Left forelimb (tissue), 1 donor: ENCODE results near the gene PIGP.
A peak's percentile ranks its signal among the peaks of the same experiment; 100 is the strongest.
"Not testable (repeated sequence)": the region's sequence is repeated elsewhere in the genome, so short reads cannot be mapped to it uniquely, and the experiment has no call there.

ENCODE experiments used
- DNase-seq: peaks from one replicate; pipeline ENCODE4 v3.0.0-alpha.2; 2018; ENCODE audit warnings: low spot score

Gene PIGP

DNA sequence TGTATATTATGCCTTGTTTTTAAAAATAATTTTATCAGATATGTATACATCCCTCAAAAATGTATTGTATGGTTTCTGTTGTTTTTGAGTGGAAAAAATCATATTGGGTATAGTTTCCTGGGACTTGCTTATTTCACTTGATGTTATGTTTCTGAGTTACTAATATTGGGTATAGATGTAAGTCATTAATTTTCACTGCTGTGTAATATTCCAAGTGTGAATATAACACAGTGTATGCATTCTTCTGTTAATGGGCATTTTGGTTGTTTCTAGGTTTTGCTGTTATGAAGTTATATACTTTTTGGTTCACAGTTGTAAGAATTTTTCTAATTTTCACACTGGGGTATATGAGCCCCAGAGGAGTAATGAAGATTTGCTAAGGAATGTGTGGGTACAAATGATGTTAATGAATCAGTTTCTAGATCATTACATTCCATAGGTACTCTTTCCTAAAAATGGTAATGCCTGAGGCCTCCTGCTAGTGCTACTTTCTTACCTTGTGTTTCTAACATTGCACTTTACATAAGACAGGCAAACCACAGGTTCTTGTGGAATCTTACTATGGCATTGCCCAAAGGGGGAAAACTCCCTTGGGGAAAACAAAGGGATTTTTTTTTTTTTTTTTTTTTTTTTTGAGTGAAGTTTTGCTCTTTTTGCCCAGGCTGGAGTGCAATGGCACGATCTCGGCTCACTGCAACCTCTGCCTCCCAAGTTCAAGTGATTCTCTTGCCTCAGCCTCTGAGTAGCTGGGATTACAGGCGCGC, 3.4 kb upstream of the PIGP start:
- DNase-seq: no peak

DNA sequence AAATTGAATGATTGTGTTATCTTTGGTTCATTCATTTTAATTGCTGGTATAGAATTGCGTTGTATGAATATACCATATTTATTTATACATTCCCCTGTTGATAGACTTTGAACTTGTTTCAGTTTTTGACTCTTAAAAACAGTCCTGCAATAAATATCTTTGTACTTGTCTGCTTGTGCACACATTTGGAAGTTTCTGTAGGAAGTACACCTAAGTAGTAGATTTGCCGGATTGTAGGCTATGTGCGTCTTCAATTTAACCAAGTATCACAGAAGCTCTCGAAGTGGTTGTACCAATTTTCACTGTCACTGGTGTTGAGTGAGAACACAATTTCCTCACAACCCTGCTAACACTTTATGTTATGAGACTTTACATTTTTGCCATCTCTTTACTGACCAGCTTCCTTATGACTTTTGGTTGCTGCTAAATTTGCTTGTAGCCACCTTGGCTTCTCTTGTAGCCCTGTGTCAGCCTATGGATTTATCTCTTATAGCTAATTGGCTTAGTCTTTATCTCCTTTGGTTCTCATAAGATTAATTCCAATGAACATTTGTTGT, 2.4 kb upstream of the PIGP start:
- DNase-seq: no peak

DNA sequence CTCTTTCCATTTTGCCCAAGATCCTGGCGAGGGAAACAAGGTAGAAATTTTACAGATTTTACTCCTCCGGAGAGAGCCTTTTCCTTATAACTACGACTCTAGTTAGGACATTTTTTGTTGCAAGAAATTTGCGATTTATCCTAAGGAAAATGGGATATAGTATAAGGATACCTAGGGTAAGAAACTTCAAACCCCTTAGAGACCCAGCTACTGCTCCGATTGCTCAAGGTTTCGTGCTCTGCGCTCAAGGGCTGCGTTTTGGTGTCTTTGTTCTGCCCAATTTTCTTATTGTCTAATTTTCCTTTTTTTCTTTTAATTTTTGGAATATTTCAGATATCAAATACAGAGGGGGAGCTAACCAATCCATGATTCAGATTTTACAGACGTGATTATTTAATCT, 1.7 kb upstream of the PIGP start:
- no peak for DNase-seq

GRCh38 chr21:37074197-37074510, 1.3 kb upstream of the PIGP start:
- no peak for DNase-seq

DNA sequence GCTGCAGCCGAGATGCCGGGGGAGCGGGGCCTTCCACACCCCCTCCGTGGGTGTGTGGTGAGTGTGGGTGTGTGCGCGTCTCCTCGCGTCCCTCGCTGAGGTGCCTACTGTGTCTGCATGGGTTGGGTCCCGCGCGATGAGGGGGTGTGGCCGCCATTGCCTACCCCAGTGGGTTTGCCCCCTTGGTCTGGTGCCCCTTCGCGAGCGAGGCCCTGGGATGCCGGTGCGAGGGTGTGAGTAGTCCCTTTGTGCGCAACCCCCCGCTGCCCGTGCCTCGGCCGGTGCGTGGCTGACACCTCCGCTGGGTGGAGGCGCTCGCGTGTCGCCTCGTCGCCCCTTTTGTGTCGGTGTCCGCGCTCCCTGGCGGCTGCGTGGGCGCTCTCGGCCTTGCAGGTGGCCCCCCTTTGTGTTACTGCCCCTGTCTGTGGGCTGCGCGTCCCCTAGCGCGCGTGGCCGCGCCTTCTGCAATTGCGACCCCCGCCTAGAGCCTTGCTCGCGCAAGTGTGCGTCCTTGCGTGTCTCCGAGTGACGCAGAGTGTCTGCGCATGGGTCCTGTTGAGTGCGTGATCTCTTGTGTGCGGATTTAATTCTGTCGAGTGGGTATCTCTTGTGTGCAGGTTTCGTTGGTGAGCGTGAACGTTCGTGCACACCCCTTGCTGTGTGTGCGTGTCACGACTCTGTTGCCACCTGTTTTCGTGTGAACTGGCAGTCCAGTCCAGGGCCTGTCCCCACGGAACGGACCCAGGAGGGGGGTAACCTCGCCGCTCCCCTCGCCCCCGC, 736 bp upstream of the PIGP start:
- peak; percentile 81 for DNase-seq

GRCh38 chr21:37072274-37072987, 440 bp downstream of the PIGP start:
- no peak for DNase-seq

DNA sequence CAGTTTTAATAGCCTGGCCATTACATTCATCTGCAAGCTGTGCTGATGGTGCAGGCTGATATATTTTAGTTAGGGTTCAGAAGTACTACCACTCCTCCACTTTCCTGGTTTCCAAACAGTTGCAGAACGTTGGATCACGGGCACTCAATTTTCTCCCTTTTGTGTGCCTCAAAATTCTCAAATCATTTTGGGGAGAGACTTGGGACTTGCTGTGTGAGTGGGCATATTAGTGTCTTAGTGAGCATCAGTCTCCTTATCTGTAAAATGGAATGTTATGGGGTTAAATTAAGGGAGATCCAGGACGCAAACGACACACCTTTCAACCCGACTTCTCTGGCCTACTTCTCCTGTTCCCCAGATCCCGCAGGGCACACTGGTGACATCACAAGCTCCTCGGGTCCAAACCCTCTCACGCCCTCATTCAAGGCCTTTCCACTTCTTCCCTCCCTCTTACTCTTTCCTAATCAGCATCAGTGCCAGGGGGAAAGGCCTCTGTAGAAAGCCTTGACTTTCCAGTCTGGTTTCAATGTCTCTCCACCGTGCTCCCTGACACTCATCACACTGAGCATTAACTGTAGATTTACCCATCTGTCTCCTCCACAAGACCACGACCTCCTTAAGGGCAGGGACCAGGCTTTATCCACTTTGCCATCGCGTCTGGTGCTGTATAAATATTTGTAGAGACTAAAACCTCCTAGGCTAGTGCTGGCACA, 1.2 kb downstream of the PIGP start:
- DNase-seq: peak; percentile 68

DNA sequence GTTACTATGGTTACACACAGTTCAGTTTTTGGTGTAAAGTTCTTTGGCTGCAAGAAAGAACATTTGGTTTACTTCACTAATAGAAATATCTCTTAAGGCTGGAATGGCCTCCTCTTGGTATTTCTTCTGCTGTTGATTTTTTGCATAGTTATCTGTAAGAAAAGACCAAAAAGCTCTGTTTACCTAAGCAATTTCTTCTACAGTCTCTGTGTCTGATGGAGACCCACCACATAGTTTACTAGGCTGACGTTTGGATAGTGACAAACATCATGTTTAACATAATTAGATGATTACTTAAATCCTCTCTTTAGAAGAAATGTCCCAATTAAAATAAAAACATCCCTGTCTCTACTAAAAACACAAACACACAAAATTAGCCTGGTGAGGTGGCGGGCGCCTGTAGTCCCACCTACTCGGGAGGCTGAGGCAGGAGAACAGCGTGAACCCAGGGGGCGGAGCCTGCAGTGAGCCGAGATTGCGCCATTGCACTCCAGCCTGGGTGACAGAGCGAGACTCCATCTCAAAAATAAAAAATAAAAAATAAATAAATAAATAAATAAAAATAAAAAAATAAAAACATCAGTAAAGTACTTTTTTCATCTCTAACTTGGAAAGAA, 7.2 kb downstream of the PIGP start:
- DNase-seq: no peak

DNA sequence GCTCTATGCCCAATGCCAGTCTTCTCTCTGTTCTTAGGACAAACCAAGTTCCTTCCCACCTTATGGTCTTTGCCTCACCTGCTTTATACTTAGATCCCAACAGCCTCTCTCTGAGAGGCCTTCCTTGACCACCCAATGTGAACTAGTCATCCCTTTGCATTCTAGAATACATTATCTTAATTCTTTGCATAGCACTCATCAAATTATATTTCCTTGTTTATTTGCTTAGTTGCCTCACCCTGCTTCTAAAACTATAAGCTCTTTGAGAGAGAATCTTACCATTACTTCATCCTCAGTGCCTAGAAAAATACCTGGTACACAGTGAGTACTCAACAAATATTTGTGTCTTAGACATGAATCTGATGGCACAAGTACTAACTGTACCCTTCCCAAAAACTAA, 8.0 kb downstream of the PIGP start:
- no peak for DNase-seq

DNA sequence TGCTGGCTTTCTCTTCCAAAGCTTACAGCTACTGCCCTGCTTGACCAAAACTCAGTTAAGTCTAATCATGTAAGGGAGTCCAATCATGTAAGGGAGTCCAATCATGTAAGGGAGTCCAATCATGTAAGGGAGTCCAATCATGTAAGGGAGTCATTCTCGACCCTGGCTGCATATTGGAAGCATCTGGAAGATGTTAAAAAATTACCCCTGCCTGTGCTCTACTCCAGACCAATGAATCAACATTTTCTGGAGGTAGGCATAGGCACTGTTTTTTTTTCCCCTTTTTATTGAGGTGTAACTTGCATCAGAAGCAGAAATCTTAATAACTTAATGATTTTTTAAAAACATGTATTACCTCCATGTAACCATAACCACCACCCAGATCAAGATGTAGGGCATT, 9.4 kb downstream of the PIGP start:
- DNase-seq: no peak

DNA sequence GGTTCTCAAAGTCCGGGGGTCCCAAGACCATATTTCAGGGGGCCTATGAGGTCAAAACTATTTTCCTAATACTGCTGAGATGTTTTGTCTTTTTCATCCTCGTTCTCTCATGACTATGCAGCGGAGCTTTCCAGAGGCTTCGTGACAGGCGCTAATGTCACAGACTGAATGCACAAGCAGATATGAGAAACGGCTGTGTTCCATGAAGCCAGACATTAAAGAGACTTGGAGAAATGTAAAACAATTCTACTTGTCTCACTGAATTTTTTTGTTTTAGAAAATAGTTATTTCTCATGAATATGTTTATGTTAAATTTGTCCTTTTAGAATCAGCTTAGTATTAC, 10.3 kb downstream of the PIGP start:
- no peak for DNase-seq

- no peak for DNase-seq
These were observed 10.8 kb downstream of the PIGP start for GRCh38 chr21:37061926-37062592.

DNA sequence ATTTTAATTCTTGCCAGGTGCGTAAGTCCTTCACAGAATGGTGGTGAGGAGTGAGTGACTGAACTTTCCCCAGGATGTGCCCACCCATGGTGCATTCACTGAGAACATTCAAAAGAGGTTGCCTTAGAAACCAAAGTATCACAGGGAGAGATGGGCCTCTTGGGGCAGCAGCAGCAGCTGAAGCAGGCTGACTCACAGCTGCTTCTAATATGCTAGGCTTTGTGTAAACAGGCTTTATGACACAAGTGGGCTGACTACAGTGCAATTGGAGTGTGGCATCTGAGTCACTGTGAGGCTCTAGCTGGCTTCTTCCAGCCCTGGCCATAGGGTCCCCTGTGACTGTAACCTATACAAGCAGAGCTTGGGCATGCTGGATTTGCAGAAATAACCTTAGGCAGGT, 12.6 kb downstream of the PIGP start:
- DNase-seq: no peak

DNA sequence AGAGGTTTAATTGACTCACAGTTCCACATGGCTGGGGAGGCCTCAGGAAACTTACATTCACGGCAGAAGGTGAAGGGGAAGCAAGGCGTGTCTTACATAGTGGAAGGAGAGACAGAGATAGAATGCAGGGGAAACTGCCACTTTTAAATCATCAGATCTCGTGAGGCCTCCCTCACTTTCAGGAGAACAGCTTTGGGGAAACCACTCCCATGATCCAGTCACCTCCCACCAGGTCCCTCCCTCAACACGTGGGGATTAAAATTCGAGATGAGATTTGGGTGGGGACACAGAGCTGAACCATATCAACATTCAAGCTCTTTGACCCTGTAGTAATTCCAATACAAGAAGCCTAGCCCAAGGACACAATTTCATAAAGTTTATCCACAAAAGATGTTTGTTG, 13.7 kb downstream of the PIGP start:
- no peak for DNase-seq

GRCh38 chr21:37058261-37058660, 14.6 kb downstream of the PIGP start:
- DNase-seq: no peak

GRCh38 chr21:37057614-37058013, 15.3 kb downstream of the PIGP start:
- DNase-seq: no peak

DNA sequence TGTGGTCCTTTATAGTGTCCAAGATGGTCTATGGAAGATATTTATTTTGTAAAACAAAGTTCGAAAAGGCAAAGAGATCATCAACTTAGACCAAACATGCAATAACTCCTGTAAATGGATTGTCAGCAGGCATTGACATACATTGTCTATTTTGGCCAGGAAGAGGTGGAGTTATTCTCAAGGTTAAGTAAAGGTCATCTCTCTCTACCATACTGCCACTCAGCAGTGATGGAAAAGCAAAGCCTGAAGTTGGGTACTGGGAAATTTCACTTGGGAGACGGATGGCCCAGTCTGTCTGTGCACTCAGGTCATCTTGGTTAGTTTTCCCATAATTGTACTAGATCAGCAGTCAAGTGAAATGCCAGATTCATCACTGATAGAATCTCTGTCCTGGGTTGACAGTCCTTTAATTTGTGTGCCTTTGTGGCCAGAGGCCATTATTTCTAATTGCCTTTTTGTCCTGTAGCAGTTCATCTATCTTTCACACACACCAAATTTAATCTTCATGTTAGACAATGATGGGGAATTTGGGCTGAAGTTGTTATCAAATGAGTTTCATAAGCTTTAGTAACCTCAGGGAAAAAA, 17.5 kb downstream of the PIGP start:
- DNase-seq: no peak

DNA sequence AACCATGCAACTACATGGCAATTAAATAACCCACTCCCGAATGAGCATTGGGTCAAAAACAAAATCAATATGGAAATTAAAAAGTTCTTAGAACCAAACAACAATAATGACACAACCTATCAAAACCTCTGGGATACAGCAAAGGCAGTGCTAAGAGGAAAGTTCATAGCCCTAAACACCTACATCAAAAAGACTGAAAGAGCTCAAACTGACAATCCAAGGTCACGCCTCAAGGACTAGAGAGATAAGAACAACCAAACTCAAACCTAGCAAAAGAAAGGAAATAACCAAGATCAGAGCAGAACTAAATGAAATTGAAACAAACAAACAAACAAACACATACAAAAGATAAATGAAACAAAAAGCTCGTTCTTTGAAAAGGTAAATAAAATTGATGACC, 23.1 kb downstream of the PIGP start:
- DNase-seq: not testable (repeated sequence)

DNA sequence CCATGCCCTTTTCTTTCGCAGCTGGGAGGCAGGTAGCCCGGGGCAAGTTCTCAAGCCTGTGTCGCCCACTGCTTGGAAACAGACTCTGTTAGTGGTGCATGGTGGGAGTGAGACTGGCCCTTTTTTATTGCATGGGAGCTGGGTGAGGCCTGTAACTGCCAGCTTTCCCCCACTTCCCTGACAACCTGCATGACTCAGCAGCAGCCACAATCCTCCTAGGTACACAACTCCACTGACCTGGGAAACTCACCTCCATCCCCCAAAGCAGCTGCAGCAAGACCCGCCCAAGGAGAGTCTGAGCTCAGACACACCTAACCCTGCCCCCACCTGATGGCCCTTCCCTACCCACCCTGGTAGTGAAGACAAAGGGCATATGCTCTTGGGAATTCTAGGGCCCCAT, 25.8 kb downstream of the PIGP start:
- DNase-seq: no peak

GRCh38 chr21:37045556-37045955, 27.3 kb downstream of the PIGP start:
- DNase-seq: no peak

- DNase-seq: no peak
These were observed 27.7 kb downstream of the PIGP start for GRCh38 chr21:37045149-37045548.
